ENCODE results near the gene ABI2.

ABI2 gene

GRCh38 chr2:203432811-203433210 is 104.6 kb downstream of the ABI2 start:
- DNase-seq = no peak

GRCh38 chr2:203436496-203436895 is 108.3 kb downstream of the ABI2 start:
- no peak for DNase-seq

- DNase-seq = no peak
Measured at GRCh38 chr2:203437511-203437910, 109.3 kb downstream of the ABI2 start.

GRCh38 chr2:203438528-203438927 is 110.3 kb downstream of the ABI2 start:
- DNase-seq = no peak

GRCh38 chr2:203440671-203441070 is 112.5 kb downstream of the ABI2 start:
- no peak for DNase-seq

- DNase-seq = no peak
Measured at GRCh38 chr2:203441463-203441862, 113.3 kb downstream of the ABI2 start.

GRCh38 chr2:203442463-203442862 is 114.3 kb downstream of the ABI2 start:
- DNase-seq = no peak

GRCh38 chr2:203444738-203445137 is 116.5 kb downstream of the ABI2 start:
- DNase-seq = no peak

- DNase-seq = no peak
Measured at GRCh38 chr2:203446071-203446481, 117.9 kb downstream of the ABI2 start.

GRCh38 chr2:203446780-203447179 is 118.6 kb downstream of the ABI2 start:
- no peak for DNase-seq

GRCh38 chr2:203450561-203450960 is 122.4 kb downstream of the ABI2 start:
- DNase-seq = no peak

GRCh38 chr2:203451011-203451410 is 122.8 kb downstream of the ABI2 start:
- no peak for DNase-seq

GRCh38 chr2:203451689-203452088 is 123.5 kb downstream of the ABI2 start:
- no peak for DNase-seq

GRCh38 chr2:203453858-203454451 is 125.8 kb downstream of the ABI2 start:
- no peak for DNase-seq

GRCh38 chr2:203455209-203455608 is 127.0 kb downstream of the ABI2 start:
- DNase-seq = no peak

- no peak for DNase-seq
Measured at GRCh38 chr2:203461746-203462145, 133.6 kb downstream of the ABI2 start.

GRCh38 chr2:203462308-203462707 is 134.1 kb downstream of the ABI2 start:
- DNase-seq = no peak

- DNase-seq = no peak
Measured at GRCh38 chr2:203463266-203463678, 135.1 kb downstream of the ABI2 start.

- DNase-seq = no peak
Measured at GRCh38 chr2:203469546-203469945, 141.4 kb downstream of the ABI2 start.

GRCh38 chr2:203470371-203470770 is 142.2 kb downstream of the ABI2 start:
- DNase-seq = no peak

GRCh38 chr2:203471323-203471722 is 143.1 kb downstream of the ABI2 start:
- no peak for DNase-seq

- no peak for DNase-seq
Measured at GRCh38 chr2:203476881-203477280, 148.7 kb downstream of the ABI2 start.

GRCh38 chr2:203480623-203481022 is 152.4 kb downstream of the ABI2 start:
- DNase-seq = no peak

GRCh38 chr2:203484266-203485112 is 156.3 kb downstream of the ABI2 start:
- no peak for DNase-seq

- DNase-seq = no peak
Measured at GRCh38 chr2:203489531-203489930, 161.3 kb downstream of the ABI2 start.
